Spleen (tissue), 11 donors: ENCODE data around the gene TNFSF12. TPM values are rescaled to one million over a fixed set of nuclear protein-coding genes. Genes with fewer than 3 reads are reported as not detected.
"Not testable (repeated sequence)": the region's sequence is repeated elsewhere in the genome, so short reads cannot be mapped to it uniquely, and the experiment has no call there.

Experiments
- DNase-seq: peaks from one replicate; pipeline ENCODE4 v3.0.0-alpha.2; 2020
- H3K27ac ChIP-seq, 8 donors: fragments of 200-600 bp; sonication (generic) in 7 of 8; 1 replicate in 4 of 8; 2 replicates in 4 of 8; pipeline versions ENCODE4 v1.5.0 to v1.8.0; 2016 to 2021; ENCODE audit warnings: inconsistent platforms in 4 of 8, mild to moderate bottlenecking in 4 of 8, moderate library complexity in 1 of 8
- H3K27me3 ChIP-seq, 7 donors: fragments of 200-600 bp; sonication (generic) in 6 of 7; replicated peaks in 1 of 7; 1 replicate in 4 of 7; 2 replicates in 3 of 7; pipeline versions ENCODE4 v1.5.0 to v1.8.0; 2016 to 2021; ENCODE audit warnings: inconsistent platforms in 3 of 7, mild to moderate bottlenecking in 1 of 7
- H3K36me3 ChIP-seq, 6 donors: fragments of 200-600 bp; sonication (generic) in 5 of 6; 1 replicate in 4 of 6; 2 replicates in 2 of 6; pipeline versions ENCODE4 v1.5.0 to v1.8.0; 2016 to 2021; ENCODE audit warnings: inconsistent platforms in 2 of 6
- H3K4me1 ChIP-seq, 6 donors: fragments of 200-600 bp; sonication (generic) in 5 of 6; 1 replicate in 3 of 6; 2 replicates in 3 of 6; pipeline versions ENCODE4 v1.5.0 to v1.8.0; 2016 to 2021; ENCODE audit warnings: inconsistent platforms in 3 of 6
- H3K4me3 ChIP-seq, 8 donors: fragments of 200-600 bp; sonication (generic) in 7 of 8; 1 replicate in 4 of 8; 2 replicates in 4 of 8; pipeline versions ENCODE4 v1.5.0 to v1.8.0; 2016 to 2021; ENCODE audit warnings: inconsistent platforms in 4 of 8, mild to moderate bottlenecking in 4 of 8, moderate library complexity in 2 of 8
- H3K9me3 ChIP-seq, 8 donors: fragments of 200-600 bp; sonication (generic) in 7 of 8; 1 replicate in 4 of 8; 2 replicates in 4 of 8; pipeline versions ENCODE4 v1.5.0 to v1.8.0; 2016 to 2021; ENCODE audit warnings: inconsistent platforms in 4 of 8
- POLR2A ChIP-seq, 3 donors: fragments of 450-650 bp; IDR thresholded peaks; one replicate each; pipeline ENCODE4 v1.5.1; 2017; ENCODE audit warnings: antibody characterized with exemption in 3 of 3, mild to moderate bottlenecking in 1 of 3
- POLR2AphosphoS5 ChIP-seq, 3 donors: sonication (generic); formaldehyde crosslinking; IDR thresholded peaks; one replicate each; pipeline ENCODE4 v1.5.1; 2017; ENCODE audit warnings: antibody characterized with exemption in 3 of 3
- WGBS, 5 donors: extraction: QIAGEN DNeasy Blood & Tissue Kit in 3 of 5; methylation state at CpG; one replicate each; pipeline versions ENCODE4 v1.1.5 to v1.1.7; 2013 to 2018; 5-methylcytosine and 5-hydroxymethylcytosine counted together
- intact Hi-C: fragments of 100-400 bp; cut with DNase I; formaldehyde crosslinking; loops from one replicate; pipeline ENCODE4 v1.15.0; 2023; ENCODE audit warnings: low total_unique reads
- polyA plus RNA-seq, 3 donors: library from polyadenylated mRNA; stranded (reverse); fragments of 200-250 nt; gene quantifications; one replicate each; pipeline ENCODE4 v1.2.1, GENCODE V29; 2013
- small RNA-seq, 4 donors: library from RNA; depleted of rRNA; stranded (forward); fragments of <200 nt; gene quantifications; one replicate each; pipeline ENCODE3, GENCODE V24; 2016
- total RNA-seq, 7 donors: library from RNA; depleted of rRNA in 3 of 7; stranded (reverse); fragments of >200 nt in 3 of 7; fragmentation: NEBNext Ultra II Directional in 4 of 7; extraction: Animal tissue kit (Norgen Biotek cat#: 25700) in 4 of 7; gene quantifications; one replicate each; pipeline versions ENCODE4 v1.1.0 to v1.2.1, GENCODE V29; 2016 to 2021
- TF ChIP-seq, protein P1 (sequence below), 11 experiments: fragments of 200-600 bp in 7 of 11; fragments of 450-650 bp in 4 of 11; sonication (generic) in 4 of 11; IDR thresholded peaks in 8 of 11; conservative IDR thresholded peaks in 3 of 11; 1 replicate in 7 of 11; 2 replicates in 4 of 11; pipeline versions ENCODE4 v1.4.0 to v1.8.0; 2016 to 2021; ENCODE audit warnings: antibody characterized with exemption in 11 of 11, inconsistent platforms in 4 of 11, mild to moderate bottlenecking in 1 of 11
- donor health status: healthy with polysubstance abuse.
- donor health status: DM: no; HTN: no; CAD: no; lungs with moderate emphysema.
- donor health status: DM: no; HTN: no; CAD: no.
- donor health status: Bipolar disorder and iron deficiency.
- donor health status: healthy.
- donor health status: DM: no; HTN: no; CAD: no.
- donor health status: DM: yes; HTN: yes; CAD: no.

Gene TNFSF12
- total and polyA plus RNA-seq, 10 donors: 37.4 to 65.0 (median 55.3) TPM

DNA sequence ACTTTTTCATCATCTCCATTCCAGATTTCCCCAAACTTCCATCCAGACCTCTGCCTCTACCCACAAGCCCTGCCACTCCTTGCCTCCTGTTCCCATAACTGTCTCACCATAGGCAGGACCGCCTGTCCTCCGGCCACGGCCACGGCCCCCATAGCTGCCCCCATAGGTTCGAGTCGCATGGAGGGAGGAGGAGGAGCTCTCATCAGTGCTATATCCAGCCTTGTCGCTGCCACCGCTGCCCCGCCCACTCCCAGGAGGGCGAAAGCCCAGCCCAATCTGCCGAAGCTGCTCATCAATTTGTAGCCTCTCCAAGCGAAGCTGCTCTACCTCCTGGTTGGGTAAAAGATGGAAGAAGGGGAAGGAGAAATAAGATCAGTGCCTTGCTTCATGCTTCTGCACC lies 44.4 kb downstream of the TNFSF12 start:
- Histone ChIP-seq H3K27me3 (no peaks in the 10 kb centered on the region), H3K36me3 (peaks cover 5 to 98% (median 71%) of the 10 kb centered on the region in 6 donors), H3K4me3 (no peak overlapping the region), H3K4me1 (peaks cover 7 to 20% (median 14%) of the 10 kb centered on the region in 6 donors), H3K27ac (no peak overlapping the region), H3K9me3 (no peaks in the 10 kb centered on the region)
- DNase-seq: no peak
- intact Hi-C loops: no loop called here
- WGBS, 5 donors: 88 to 92% (median 90%) methylated on average over 12 of the region's 12 CpGs
- TF ChIP-seq POLR2AphosphoS5 (IDR thresholded peaks at IDR 0.05) (peak in 2 of 3 donors; percentile 17 to 33), POLR2A (IDR thresholded peaks at IDR 0.05) (no peak)

DNA sequence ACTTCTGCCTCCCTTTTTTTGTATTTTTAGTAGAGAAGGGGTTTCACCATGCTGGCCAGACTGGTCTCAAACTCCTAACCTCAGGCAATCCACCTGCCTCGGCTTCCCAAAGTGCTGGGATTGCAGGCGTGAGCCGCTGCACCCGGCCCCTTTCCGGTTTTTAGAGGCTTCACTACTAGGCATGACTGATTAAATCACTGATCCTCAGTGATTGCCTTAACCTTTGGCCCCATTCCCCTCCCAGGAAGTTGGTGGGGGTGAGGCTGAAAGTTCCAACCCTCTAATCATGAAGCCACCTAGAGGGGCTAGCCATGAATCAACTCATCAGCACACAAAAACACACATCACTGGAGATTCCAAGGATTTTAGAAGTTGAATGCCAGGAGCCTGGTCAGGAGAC lies 48.7 kb downstream of the TNFSF12 start:
- H3K27ac ChIP-seq, DNase-seq, intact Hi-C loops, H3K27me3 ChIP-seq, H3K4me3 ChIP-seq, H3K4me1 ChIP-seq, H3K9me3 ChIP-seq: not testable (repeated sequence)
- H3K36me3 ChIP-seq: peaks cover 9 to 98% (median 96%) of the 10 kb centered on the region in 6 donors
- 76 to 83% (median 80%) methylated on average over 5 of the region's 5 CpGs for WGBS, 5 donors

DNA sequence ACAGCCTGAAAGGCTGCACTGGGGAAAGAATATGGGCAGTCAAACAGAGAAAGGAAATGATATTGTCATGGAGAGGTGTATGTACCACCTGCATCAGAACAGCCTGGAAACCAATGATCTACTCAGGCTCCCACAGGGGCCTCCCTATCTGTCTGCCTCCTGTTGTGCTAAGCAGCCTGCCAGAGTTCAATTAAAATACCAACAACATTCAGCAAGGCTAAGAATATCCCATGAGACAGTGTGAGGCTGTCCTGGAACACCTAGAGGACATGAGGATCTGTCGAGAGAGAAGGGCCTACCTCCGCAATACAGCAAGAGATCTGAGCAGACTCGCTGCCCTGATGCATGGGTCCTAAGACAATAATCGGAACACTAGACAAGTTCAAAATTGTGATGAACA lies 57.4 kb downstream of the TNFSF12 start:
- TF ChIP-seq POLR2A (IDR thresholded peaks at IDR 0.05): no peak
- TF ChIP-seq POLR2AphosphoS5 (IDR thresholded peaks at IDR 0.05): no peak
- TF ChIP-seq, protein P1, sequence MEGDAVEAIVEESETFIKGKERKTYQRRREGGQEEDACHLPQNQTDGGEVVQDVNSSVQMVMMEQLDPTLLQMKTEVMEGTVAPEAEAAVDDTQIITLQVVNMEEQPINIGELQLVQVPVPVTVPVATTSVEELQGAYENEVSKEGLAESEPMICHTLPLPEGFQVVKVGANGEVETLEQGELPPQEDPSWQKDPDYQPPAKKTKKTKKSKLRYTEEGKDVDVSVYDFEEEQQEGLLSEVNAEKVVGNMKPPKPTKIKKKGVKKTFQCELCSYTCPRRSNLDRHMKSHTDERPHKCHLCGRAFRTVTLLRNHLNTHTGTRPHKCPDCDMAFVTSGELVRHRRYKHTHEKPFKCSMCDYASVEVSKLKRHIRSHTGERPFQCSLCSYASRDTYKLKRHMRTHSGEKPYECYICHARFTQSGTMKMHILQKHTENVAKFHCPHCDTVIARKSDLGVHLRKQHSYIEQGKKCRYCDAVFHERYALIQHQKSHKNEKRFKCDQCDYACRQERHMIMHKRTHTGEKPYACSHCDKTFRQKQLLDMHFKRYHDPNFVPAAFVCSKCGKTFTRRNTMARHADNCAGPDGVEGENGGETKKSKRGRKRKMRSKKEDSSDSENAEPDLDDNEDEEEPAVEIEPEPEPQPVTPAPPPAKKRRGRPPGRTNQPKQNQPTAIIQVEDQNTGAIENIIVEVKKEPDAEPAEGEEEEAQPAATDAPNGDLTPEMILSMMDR (IDR thresholded peaks at IDR 0.05 in 8 of 11, conservative IDR thresholded peaks at IDR 0.05 in 3 of 11): no peak
- intact Hi-C loops: no loop called here
- 97 to 99% (median 97%) methylated on average over 4 of the region's 4 CpGs for WGBS, 5 donors

More for the DNA sequence above, 57.4 kb downstream of the TNFSF12 start:
- Histone ChIP-seq H3K36me3 (peaks cover 4 to 83% (median 51%) of the 10 kb centered on the region in 6 donors), H3K9me3 (no peaks in the 10 kb centered on the region), H3K4me3 (no peak overlapping the region), H3K27me3 (no peaks in the 10 kb centered on the region), H3K4me1 (peaks cover 0 to 28% (median 8%) of the 10 kb centered on the region in 6 donors), H3K27ac (no peak overlapping the region)
- DNase-seq: no peak

Small RNA genes lying within 50 kb of the gene (small RNA-seq; reads per million reads assigned to genes)
- gene CD68: 0 to 0.07 (median 0) reads per million in 4 donors
- gene RF00019: 0 reads per million in 4 donors
- 0 reads per million in 4 donors for gene SNORA48
- gene SNORD10: 0 reads per million in 4 donors

Other genes starting within 250 kb of the TNFSF12 start
Only the 30 nearest of the 32 such genes appear.
- 10 to 100 TPM; 16.5 to 53.9 (median 44.3) TPM for gene NEURL4, start 219.7 kb upstream of the TNFSF12 start, total RNA-seq
- gene NEURL4, start 219.7 kb upstream of the TNFSF12 start, polyA plus RNA-seq: 10 to 100 TPM; 17.6 to 48.6 (median 36.3) TPM
- 100 to 1,000 TPM; 118 to 312 (median 208) TPM for gene ACAP1, start 212.5 kb upstream of the TNFSF12 start, total RNA-seq
- 100 to 1,000 TPM; 126 to 266 (median 245) TPM for gene ACAP1, start 212.5 kb upstream of the TNFSF12 start, polyA plus RNA-seq
- gene KCTD11, start 196.9 kb upstream of the TNFSF12 start, total RNA-seq: 10 to 100 TPM in 1 of 7 donors, 1 to 10 TPM in 6; 7.7 to 10.0 (median 9.1) TPM
- gene KCTD11, start 196.9 kb upstream of the TNFSF12 start, polyA plus RNA-seq: 10 to 100 TPM in 1 of 3 donors, 1 to 10 TPM in 2; 5.4 to 12.0 (median 6.0) TPM
- not detected for gene TMEM95, start 193.9 kb upstream of the TNFSF12 start, total RNA-seq
- not detected for gene TMEM95, start 193.9 kb upstream of the TNFSF12 start, polyA plus RNA-seq
- gene TNK1, start 168.0 kb upstream of the TNFSF12 start, total RNA-seq: 10 to 100 TPM in 1 of 7 donors, 1 to 10 TPM in 6; 4.2 to 16.2 (median 6.4) TPM
- 1 to 10 TPM; 6.6 to 8.7 (median 8.3) TPM for gene TNK1, start 168.0 kb upstream of the TNFSF12 start, polyA plus RNA-seq
- 10 to 100 TPM; 34.1 to 63.2 (median 51.1) TPM for gene PLSCR3, start 154.5 kb upstream of the TNFSF12 start, total RNA-seq
- gene PLSCR3, start 154.5 kb upstream of the TNFSF12 start, polyA plus RNA-seq: 10 to 100 TPM; 31.3 to 45.9 (median 33.3) TPM
- 10 to 100 TPM; 39.1 to 82.5 (median 50.3) TPM for gene TMEM256, start 145.0 kb upstream of the TNFSF12 start, total RNA-seq
- gene TMEM256, start 145.0 kb upstream of the TNFSF12 start, polyA plus RNA-seq: 100 to 1,000 TPM; 175 to 193 (median 179) TPM
- 10 to 100 TPM in 6 of 7 donors, 1 to 10 TPM in 1; 8.7 to 23.0 (median 13.0) TPM for gene NLGN2, start 141.2 kb upstream of the TNFSF12 start, total RNA-seq
- gene NLGN2, start 141.2 kb upstream of the TNFSF12 start, polyA plus RNA-seq: 1 to 10 TPM; 2.2 to 6.5 (median 4.3) TPM
- not detected for gene SPEM1, start 128.7 kb upstream of the TNFSF12 start, total RNA-seq
- gene SPEM1, start 128.7 kb upstream of the TNFSF12 start, polyA plus RNA-seq: not detected
- gene SPEM2, start 123.4 kb upstream of the TNFSF12 start, total RNA-seq: not detected
- gene SPEM2, start 123.4 kb upstream of the TNFSF12 start, polyA plus RNA-seq: not detected
- not detected for gene SPEM3, start 120.2 kb upstream of the TNFSF12 start, total RNA-seq
- gene SPEM3, start 120.2 kb upstream of the TNFSF12 start, polyA plus RNA-seq: not detected
- gene TMEM102, start 113.6 kb upstream of the TNFSF12 start, total RNA-seq: 10 to 100 TPM in 5 of 7 donors, 1 to 10 TPM in 2; 7.1 to 17.4 (median 10.9) TPM
- gene TMEM102, start 113.6 kb upstream of the TNFSF12 start, polyA plus RNA-seq: 1 to 10 TPM; 4.7 to 9.8 (median 7.8) TPM
- 1 to 10 TPM; 1.0 to 5.5 (median 3.2) TPM for gene FGF11, start 109.5 kb upstream of the TNFSF12 start, total RNA-seq
- 1 to 10 TPM; 1.5 to 3.5 (median 2.0) TPM for gene FGF11, start 109.5 kb upstream of the TNFSF12 start, polyA plus RNA-seq
- 10 to 100 TPM in 5 of 7 donors, 1 to 10 TPM in 2; 7.3 to 12.9 (median 11.4) TPM for gene CHRNB1, start 104.0 kb upstream of the TNFSF12 start, total RNA-seq
- gene CHRNB1, start 104.0 kb upstream of the TNFSF12 start, polyA plus RNA-seq: 10 to 100 TPM in 2 of 3 donors, 1 to 10 TPM in 1; 7.3 to 12.4 (median 11.1) TPM
- gene ZBTB4, start 69.4 kb upstream of the TNFSF12 start, total RNA-seq: 10 to 100 TPM; 38.7 to 68.8 (median 46.5) TPM
- 10 to 100 TPM; 10.5 to 23.7 (median 12.3) TPM for gene ZBTB4, start 69.4 kb upstream of the TNFSF12 start, polyA plus RNA-seq
- not detected for gene SLC35G6, start 67.6 kb upstream of the TNFSF12 start, total RNA-seq
- under 1 TPM in 1 of 3 donors, not detected in 2; 0.13 TPM for gene SLC35G6, start 67.6 kb upstream of the TNFSF12 start, polyA plus RNA-seq
- gene POLR2A, start 64.7 kb upstream of the TNFSF12 start, total RNA-seq: 100 to 1,000 TPM; 108 to 196 (median 173) TPM
- gene POLR2A, start 64.7 kb upstream of the TNFSF12 start, polyA plus RNA-seq: 10 to 100 TPM in 1 of 3 donors, 1 to 10 TPM in 2; 8.2 to 26.0 (median 8.8) TPM
- 10 to 100 TPM; 14.5 to 54.0 (median 31.6) TPM for gene TNFSF13, start 9.7 kb downstream of the TNFSF12 start, total RNA-seq
- gene TNFSF13, start 9.7 kb downstream of the TNFSF12 start, polyA plus RNA-seq: 10 to 100 TPM; 19.9 to 23.4 (median 20.5) TPM
- gene SENP3, start 12.9 kb downstream of the TNFSF12 start, total RNA-seq: 10 to 100 TPM; 36.3 to 71.7 (median 42.9) TPM
- gene SENP3, start 12.9 kb downstream of the TNFSF12 start, polyA plus RNA-seq: 10 to 100 TPM; 43.1 to 52.7 (median 45.6) TPM
- 100 to 1,000 TPM; 177 to 387 (median 271) TPM for gene CD68, start 30.6 kb downstream of the TNFSF12 start, total RNA-seq
- gene CD68, start 30.6 kb downstream of the TNFSF12 start, polyA plus RNA-seq: 100 to 1,000 TPM in 1 of 3 donors, 10 to 100 TPM in 2; 52.5 to 236 (median 86.1) TPM
- gene MPDU1, start 34.8 kb downstream of the TNFSF12 start, total RNA-seq: 100 to 1,000 TPM in 1 of 7 donors, 10 to 100 TPM in 6; 35.5 to 163 (median 51.2) TPM
- 10 to 100 TPM; 42.7 to 73.0 (median 59.5) TPM for gene MPDU1, start 34.8 kb downstream of the TNFSF12 start, polyA plus RNA-seq
- 1 to 10 TPM in 1 of 7 donors, under 1 TPM in 2, not detected in 4; 0.41 to 1.7 (median 0.64) TPM for gene SOX15, start 41.0 kb downstream of the TNFSF12 start, total RNA-seq
- under 1 TPM; 0.20 to 0.44 (median 0.32) TPM for gene SOX15, start 41.0 kb downstream of the TNFSF12 start, polyA plus RNA-seq
- gene FXR2, start 65.8 kb downstream of the TNFSF12 start, total RNA-seq: 10 to 100 TPM; 17.7 to 29.3 (median 26.7) TPM
- gene FXR2, start 65.8 kb downstream of the TNFSF12 start, polyA plus RNA-seq: 10 to 100 TPM; 18.9 to 26.9 (median 20.4) TPM
- 10 to 100 TPM; 65.1 to 98.6 (median 80.6) TPM for gene SAT2, start 78.8 kb downstream of the TNFSF12 start, total RNA-seq
- 100 to 1,000 TPM; 116 to 229 (median 191) TPM for gene SAT2, start 78.8 kb downstream of the TNFSF12 start, polyA plus RNA-seq
- gene SHBG, start 81.1 kb downstream of the TNFSF12 start, total RNA-seq: 1 to 10 TPM in 2 of 7 donors, under 1 TPM in 3, not detected in 2; 0.49 to 1.9 (median 0.70) TPM
- gene SHBG, start 81.1 kb downstream of the TNFSF12 start, polyA plus RNA-seq: under 1 TPM; 0.27 to 0.35 (median 0.28) TPM
- 10 to 100 TPM in 1 of 7 donors, 1 to 10 TPM in 6; 3.8 to 10.1 (median 5.1) TPM for gene ATP1B2, start 101.9 kb downstream of the TNFSF12 start, total RNA-seq
- under 1 TPM; 0.26 to 0.56 (median 0.54) TPM for gene ATP1B2, start 101.9 kb downstream of the TNFSF12 start, polyA plus RNA-seq
- gene TP53, start 138.4 kb downstream of the TNFSF12 start, total RNA-seq: 10 to 100 TPM; 37.0 to 83.9 (median 58.5) TPM
- 10 to 100 TPM; 33.6 to 48.1 (median 40.1) TPM for gene TP53, start 138.4 kb downstream of the TNFSF12 start, polyA plus RNA-seq
- 10 to 100 TPM in 1 of 7 donors, 1 to 10 TPM in 6; 8.5 to 10.6 (median 9.5) TPM for gene WRAP53, start 139.4 kb downstream of the TNFSF12 start, total RNA-seq
- 10 to 100 TPM; 13.3 to 21.8 (median 16.4) TPM for gene WRAP53, start 139.4 kb downstream of the TNFSF12 start, polyA plus RNA-seq
- gene EFNB3, start 156.1 kb downstream of the TNFSF12 start, total RNA-seq: under 1 TPM in 6 of 7 donors, not detected in 1; 0.17 to 0.60 (median 0.29) TPM
- under 1 TPM; 0.04 to 0.11 (median 0.06) TPM for gene EFNB3, start 156.1 kb downstream of the TNFSF12 start, polyA plus RNA-seq
- 1 to 10 TPM in 1 of 7 donors, under 1 TPM in 5, not detected in 1; 0.13 to 1.1 (median 0.23) TPM for gene DNAH2, start 168.7 kb downstream of the TNFSF12 start, total RNA-seq
- under 1 TPM; 0.02 to 0.03 (median 0.02) TPM for gene DNAH2, start 168.7 kb downstream of the TNFSF12 start, polyA plus RNA-seq